SK-N-SH treated with all-trans-retinoic acid at 6 μM for 48 hours (cell line): Measurements from ENCODE around the gene SIN3A.

Experiments
- ARNTL ChIP-seq: fragments of 450-650 bp; formaldehyde crosslinking; IDR thresholded peaks from 2 replicates; pipeline ENCODE4 v1.5.0; 2020; ENCODE audit warnings: low read depth, mild to moderate bottlenecking, moderate library complexity, borderline replicate concordance
- ESRRG ChIP-seq: fragments of 250-450 bp; sonication (Bioruptor Pico); IDR thresholded peaks from 2 replicates; pipeline ENCODE4 v1.6.1; 2021; ENCODE audit warnings: mild to moderate bottlenecking
- RARB ChIP-seq: fragments of 250-450 bp; sonication (Bioruptor Pico); IDR thresholded peaks from 2 replicates; pipeline ENCODE4 v1.8.0; 2021; ENCODE audit warnings: mild to moderate bottlenecking, moderate library complexity
- ZFP30 ChIP-seq: fragments of 450-650 bp; formaldehyde crosslinking; IDR thresholded peaks from 2 replicates; pipeline ENCODE4 v1.5.0; 2022; ENCODE audit warnings: mild to moderate bottlenecking, moderate library complexity

DNA sequence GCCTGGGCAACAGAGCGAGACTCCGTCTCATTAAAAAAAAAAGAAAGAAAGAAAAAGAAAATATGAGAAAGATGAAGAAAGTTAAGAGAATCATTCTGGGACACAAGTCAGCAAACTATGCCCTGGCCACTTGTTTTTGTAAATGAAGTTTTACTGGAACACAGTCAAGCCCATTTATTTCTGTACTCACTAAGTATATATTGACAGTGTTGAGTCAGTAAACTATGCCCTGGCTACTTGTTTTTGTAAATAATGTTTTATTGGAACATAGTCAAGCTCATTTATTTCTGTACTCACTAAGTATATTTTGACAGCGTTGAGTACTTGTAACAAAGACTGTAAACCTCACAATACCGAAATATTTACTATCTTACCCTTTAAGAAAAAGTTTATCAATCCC is 42.2 kb upstream of the SIN3A start:
- TF ChIP-seq ESRRG (CRISPR knock-in tag) (no peak), ZFP30 (CRISPR knock-in tag) (no peak), ARNTL (CRISPR knock-in tag) (no peak), RARB (no peak)
